Transverse colon (tissue), 4 donors: ENCODE measurements around the gene GPC6.

Source experiments
- EP300 ChIP-seq: sonication (generic); formaldehyde crosslinking; IDR thresholded peaks from one replicate; pipeline ENCODE4 v1.6.1; 2017; ENCODE audit warnings: antibody characterized with exemption, low read depth
- POLR2A ChIP-seq: fragments of 450-650 bp; IDR thresholded peaks from one replicate; pipeline ENCODE4 v1.6.1; 2016; ENCODE audit warnings: antibody characterized with exemption, mild to moderate bottlenecking, moderate library complexity
- POLR2AphosphoS5 ChIP-seq, 3 donors: sonication (generic); formaldehyde crosslinking; IDR thresholded peaks; one replicate each; pipeline ENCODE4 v1.6.1; 2016; ENCODE audit warnings: antibody characterized with exemption in 3 of 3
- TF ChIP-seq, protein P1 (sequence below), 5 experiments: fragments of 200-600 bp in 3 of 5; fragments of 450-650 bp in 2 of 5; sonication (generic) in 3 of 5; IDR thresholded peaks; 1 replicate in 2 of 5; 2 replicates in 3 of 5; pipeline ENCODE4 v1.5.1; 2016 to 2017; ENCODE audit warnings: antibody characterized with exemption in 5 of 5, inconsistent platforms in 3 of 5, mild to moderate bottlenecking in 2 of 5, moderate library complexity in 1 of 5

DNA sequence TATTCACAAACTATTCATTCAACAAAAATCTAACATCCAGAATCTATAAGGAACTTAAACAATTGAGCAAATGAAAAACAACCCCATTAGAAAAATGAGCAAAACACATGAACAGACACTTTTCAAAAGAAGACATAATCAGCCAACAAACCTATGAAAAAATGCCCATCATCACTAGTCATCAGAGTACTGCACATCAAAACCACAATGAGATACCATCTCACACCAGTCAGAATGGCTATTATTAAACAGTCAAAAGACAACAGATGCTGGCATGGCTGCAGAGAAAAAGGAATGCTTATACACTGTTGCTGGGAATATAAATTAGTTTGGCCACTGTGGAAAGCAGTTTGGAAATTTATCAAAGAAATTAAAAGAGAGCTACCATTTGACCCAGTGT lies 487.6 kb downstream of the GPC6 start:
- TF ChIP-seq, protein P1, sequence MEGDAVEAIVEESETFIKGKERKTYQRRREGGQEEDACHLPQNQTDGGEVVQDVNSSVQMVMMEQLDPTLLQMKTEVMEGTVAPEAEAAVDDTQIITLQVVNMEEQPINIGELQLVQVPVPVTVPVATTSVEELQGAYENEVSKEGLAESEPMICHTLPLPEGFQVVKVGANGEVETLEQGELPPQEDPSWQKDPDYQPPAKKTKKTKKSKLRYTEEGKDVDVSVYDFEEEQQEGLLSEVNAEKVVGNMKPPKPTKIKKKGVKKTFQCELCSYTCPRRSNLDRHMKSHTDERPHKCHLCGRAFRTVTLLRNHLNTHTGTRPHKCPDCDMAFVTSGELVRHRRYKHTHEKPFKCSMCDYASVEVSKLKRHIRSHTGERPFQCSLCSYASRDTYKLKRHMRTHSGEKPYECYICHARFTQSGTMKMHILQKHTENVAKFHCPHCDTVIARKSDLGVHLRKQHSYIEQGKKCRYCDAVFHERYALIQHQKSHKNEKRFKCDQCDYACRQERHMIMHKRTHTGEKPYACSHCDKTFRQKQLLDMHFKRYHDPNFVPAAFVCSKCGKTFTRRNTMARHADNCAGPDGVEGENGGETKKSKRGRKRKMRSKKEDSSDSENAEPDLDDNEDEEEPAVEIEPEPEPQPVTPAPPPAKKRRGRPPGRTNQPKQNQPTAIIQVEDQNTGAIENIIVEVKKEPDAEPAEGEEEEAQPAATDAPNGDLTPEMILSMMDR (IDR thresholded peaks at IDR 0.05): no peak
- TF ChIP-seq POLR2AphosphoS5 (IDR thresholded peaks at IDR 0.05) (no peak), POLR2A (no peak), EP300 (no peak)
